ENCODE results near the gene AAR2.

Gene AAR2

DNA sequence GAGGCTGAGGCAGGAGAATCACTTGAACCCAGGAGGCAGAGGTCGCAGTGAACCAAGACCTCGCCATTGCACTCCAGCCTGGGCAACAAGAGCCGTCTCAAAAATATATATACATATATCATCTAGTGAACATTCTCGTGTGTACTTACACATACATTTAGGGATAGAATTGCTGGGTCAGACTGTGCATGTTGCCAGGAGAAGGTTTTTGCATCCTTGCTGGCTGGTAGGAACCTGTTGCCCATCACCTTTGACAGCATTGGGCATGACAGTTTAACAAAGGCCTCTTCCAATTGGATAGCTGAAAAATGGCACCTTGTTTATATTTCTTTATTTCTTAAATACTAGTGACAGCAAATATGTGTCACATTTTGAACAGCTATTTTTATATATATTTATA is 5.4 kb downstream of the AAR2 start:
- TF ChIP-seq, protein P1, sequence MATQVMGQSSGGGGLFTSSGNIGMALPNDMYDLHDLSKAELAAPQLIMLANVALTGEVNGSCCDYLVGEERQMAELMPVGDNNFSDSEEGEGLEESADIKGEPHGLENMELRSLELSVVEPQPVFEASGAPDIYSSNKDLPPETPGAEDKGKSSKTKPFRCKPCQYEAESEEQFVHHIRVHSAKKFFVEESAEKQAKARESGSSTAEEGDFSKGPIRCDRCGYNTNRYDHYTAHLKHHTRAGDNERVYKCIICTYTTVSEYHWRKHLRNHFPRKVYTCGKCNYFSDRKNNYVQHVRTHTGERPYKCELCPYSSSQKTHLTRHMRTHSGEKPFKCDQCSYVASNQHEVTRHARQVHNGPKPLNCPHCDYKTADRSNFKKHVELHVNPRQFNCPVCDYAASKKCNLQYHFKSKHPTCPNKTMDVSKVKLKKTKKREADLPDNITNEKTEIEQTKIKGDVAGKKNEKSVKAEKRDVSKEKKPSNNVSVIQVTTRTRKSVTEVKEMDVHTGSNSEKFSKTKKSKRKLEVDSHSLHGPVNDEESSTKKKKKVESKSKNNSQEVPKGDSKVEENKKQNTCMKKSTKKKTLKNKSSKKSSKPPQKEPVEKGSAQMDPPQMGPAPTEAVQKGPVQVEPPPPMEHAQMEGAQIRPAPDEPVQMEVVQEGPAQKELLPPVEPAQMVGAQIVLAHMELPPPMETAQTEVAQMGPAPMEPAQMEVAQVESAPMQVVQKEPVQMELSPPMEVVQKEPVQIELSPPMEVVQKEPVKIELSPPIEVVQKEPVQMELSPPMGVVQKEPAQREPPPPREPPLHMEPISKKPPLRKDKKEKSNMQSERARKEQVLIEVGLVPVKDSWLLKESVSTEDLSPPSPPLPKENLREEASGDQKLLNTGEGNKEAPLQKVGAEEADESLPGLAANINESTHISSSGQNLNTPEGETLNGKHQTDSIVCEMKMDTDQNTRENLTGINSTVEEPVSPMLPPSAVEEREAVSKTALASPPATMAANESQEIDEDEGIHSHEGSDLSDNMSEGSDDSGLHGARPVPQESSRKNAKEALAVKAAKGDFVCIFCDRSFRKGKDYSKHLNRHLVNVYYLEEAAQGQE (IDR thresholded peaks at IDR 0.05; ENCODE audit: insufficient replicate concordance, low read depth), result no peak
- TF ChIP-seq, protein P2, sequence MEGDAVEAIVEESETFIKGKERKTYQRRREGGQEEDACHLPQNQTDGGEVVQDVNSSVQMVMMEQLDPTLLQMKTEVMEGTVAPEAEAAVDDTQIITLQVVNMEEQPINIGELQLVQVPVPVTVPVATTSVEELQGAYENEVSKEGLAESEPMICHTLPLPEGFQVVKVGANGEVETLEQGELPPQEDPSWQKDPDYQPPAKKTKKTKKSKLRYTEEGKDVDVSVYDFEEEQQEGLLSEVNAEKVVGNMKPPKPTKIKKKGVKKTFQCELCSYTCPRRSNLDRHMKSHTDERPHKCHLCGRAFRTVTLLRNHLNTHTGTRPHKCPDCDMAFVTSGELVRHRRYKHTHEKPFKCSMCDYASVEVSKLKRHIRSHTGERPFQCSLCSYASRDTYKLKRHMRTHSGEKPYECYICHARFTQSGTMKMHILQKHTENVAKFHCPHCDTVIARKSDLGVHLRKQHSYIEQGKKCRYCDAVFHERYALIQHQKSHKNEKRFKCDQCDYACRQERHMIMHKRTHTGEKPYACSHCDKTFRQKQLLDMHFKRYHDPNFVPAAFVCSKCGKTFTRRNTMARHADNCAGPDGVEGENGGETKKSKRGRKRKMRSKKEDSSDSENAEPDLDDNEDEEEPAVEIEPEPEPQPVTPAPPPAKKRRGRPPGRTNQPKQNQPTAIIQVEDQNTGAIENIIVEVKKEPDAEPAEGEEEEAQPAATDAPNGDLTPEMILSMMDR (IDR thresholded peaks at IDR 0.05; ENCODE audit: insufficient read depth, low read length), result no peak
- TF ChIP-seq SPI1 (IDR thresholded peaks at IDR 0.05; ENCODE audit: borderline replicate concordance, low read depth) (no peak), POLR2AphosphoS5 (IDR thresholded peaks at IDR 0.05; ENCODE audit: low read depth) (no peak), GABPA (IDR thresholded peaks at IDR 0.05; ENCODE audit: low read depth) (no peak)
- Histone ChIP-seq H3K4me3 (replicated peaks; ENCODE audit: insufficient read depth, low read length) (no peak overlapping the region), H3K27me3 (ENCODE audit: insufficient read depth, poor library complexity, severe bottlenecking) (no peaks in the 10 kb centered on the region), H3K27ac (replicated peaks) (no peak overlapping the region)
- DNase-seq (ENCODE audit: low read depth in 1 of 2, low spot score in 1 of 2), result no peak

DNA sequence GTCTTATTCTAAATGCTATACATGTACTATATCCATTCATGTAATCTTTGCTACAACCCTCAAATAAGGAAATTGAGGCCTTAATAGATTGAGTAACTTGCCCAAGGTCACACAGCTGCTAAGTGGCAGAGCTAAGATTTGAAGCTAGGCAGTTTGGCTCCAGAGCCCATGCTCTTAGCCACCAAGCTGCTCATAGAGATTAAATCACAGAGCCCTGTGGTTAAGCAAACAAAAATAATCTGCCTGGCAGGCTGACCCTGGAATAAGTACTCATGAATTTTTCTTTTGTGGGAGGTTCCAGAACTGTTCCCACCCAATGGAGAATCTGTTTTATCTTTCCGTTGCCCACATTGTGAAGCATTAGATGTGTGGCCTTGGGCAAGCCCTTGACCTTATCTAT is 7.4 kb downstream of the AAR2 start:
- DNase-seq (ENCODE audit: low read depth in 1 of 2, low spot score in 1 of 2), result no peak
- H3K27me3 ChIP-seq (ENCODE audit: insufficient read depth, poor library complexity, severe bottlenecking), result no peaks in the 10 kb centered on the region
- TF ChIP-seq SPI1 (IDR thresholded peaks at IDR 0.05; ENCODE audit: borderline replicate concordance, low read depth), result no peak
- TF ChIP-seq POLR2AphosphoS5 (IDR thresholded peaks at IDR 0.05; ENCODE audit: low read depth), result no peak

DNA sequence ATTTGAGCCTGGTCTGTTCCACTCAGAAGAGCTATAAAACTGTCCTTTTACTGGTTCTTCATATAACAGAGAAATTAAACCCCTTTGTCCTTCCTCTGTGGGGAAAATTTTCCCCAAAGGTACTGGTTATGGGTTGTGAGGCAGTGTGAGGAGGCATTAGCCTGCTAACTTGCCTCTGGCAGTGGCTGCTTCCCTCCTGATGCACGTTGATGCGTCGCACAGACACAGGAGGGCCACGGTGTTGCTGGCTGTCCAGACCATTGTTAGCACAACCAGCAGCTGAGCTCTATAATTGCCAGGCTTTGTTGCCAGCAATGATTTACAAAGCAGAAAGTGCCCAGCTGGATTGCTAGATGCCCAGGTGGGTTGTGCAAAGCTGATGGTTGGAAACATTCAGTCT is 10.1 kb downstream of the AAR2 start:
- TF ChIP-seq, protein P2 (IDR thresholded peaks at IDR 0.05; ENCODE audit: insufficient read depth, low read length), result no peak
- TF ChIP-seq GABPA (IDR thresholded peaks at IDR 0.05; ENCODE audit: low read depth), result no peak
- TF ChIP-seq, protein P1 (IDR thresholded peaks at IDR 0.05; ENCODE audit: insufficient replicate concordance, low read depth), result no peak
- H3K27ac ChIP-seq (replicated peaks), result no peak overlapping the region
- no peaks in the 10 kb centered on the region for H3K27me3 ChIP-seq (ENCODE audit: insufficient read depth, poor library complexity, severe bottlenecking)
- DNase-seq (ENCODE audit: low read depth in 1 of 2, low spot score in 1 of 2), result no peak
- H3K4me3 ChIP-seq (replicated peaks; ENCODE audit: insufficient read depth, low read length), result no peak overlapping the region

More for the DNA sequence above, 7.4 kb downstream of the AAR2 start:
- Histone ChIP-seq H3K4me3 (replicated peaks; ENCODE audit: insufficient read depth, low read length) (no peak overlapping the region), H3K27ac (replicated peaks) (no peak overlapping the region)

DNA sequence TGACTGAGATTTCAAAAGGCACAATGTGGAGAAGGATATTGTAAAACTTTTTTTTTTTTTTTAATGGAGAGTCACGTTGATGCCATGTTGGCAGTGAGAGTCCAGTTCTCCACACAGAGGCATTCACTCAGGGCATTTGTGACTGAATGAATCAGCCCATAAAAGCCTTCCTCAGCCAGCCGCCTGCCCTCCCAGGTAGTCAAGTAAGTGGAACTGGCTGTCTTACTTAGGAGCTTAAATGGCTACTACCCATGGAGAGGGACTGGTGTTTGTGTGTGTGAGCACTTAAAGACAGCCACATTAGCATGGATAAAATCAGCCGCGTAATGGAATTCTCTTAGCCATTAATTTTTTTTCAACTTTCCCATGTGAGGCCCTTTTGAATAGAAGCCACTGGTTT is 12.6 kb downstream of the AAR2 start:
- H3K27ac ChIP-seq (replicated peaks), result no peak overlapping the region
- DNase-seq (ENCODE audit: low read depth in 1 of 2, low spot score in 1 of 2), result no peak
- no peak overlapping the region for H3K4me3 ChIP-seq (replicated peaks; ENCODE audit: insufficient read depth, low read length)
- H3K27me3 ChIP-seq (ENCODE audit: insufficient read depth, poor library complexity, severe bottlenecking), result no peaks in the 10 kb centered on the region
- TF ChIP-seq, protein P2 (IDR thresholded peaks at IDR 0.05; ENCODE audit: insufficient read depth, low read length), result no peak
- no peak for TF ChIP-seq SPI1 (IDR thresholded peaks at IDR 0.05; ENCODE audit: borderline replicate concordance, low read depth)
- no peak for TF ChIP-seq GABPA (IDR thresholded peaks at IDR 0.05; ENCODE audit: low read depth)
- TF ChIP-seq, protein P1 (IDR thresholded peaks at IDR 0.05; ENCODE audit: insufficient replicate concordance, low read depth), result no peak
- no peak for TF ChIP-seq POLR2AphosphoS5 (IDR thresholded peaks at IDR 0.05; ENCODE audit: low read depth)
